Liver (tissue), 9 donors: ENCODE measurements around the gene PCDH1. TPM values are rescaled to one million over a fixed set of nuclear protein-coding genes. Genes with fewer than 3 reads are reported as not detected.

ENCODE experiments used
- DNase-seq: peaks from one replicate; pipeline ENCODE4 v3.0.0-alpha.2; 2017; ENCODE audit warnings: low spot score
- H3K27ac ChIP-seq, 2 donors: one replicate each; pipeline ENCODE4 v1.7.0; 2013; ENCODE audit warnings: inconsistent platforms in 2 of 2, low read length in 2 of 2, control low read depth in 1 of 2, low read depth in 1 of 2, mild to moderate bottlenecking in 1 of 2
- H3K27me3 ChIP-seq, 4 donors: one replicate each; pipeline versions ENCODE4 v1.6.1 to v1.7.0; 2013; ENCODE audit warnings: low read length in 3 of 4, inconsistent platforms in 1 of 4, mild to moderate bottlenecking in 1 of 4, moderate library complexity in 1 of 4; ENCODE audit not compliant: control insufficient read depth in 4 of 4, insufficient read depth in 4 of 4
- H3K36me3 ChIP-seq, 4 donors: one replicate each; pipeline versions ENCODE4 v1.6.1 to v1.7.0; 2013; ENCODE audit warnings: low read length in 3 of 4, mild to moderate bottlenecking in 3 of 4, low read depth in 1 of 4, moderate library complexity in 1 of 4; ENCODE audit not compliant: control insufficient read depth in 4 of 4, insufficient read depth in 3 of 4
- H3K4me1 ChIP-seq, 4 donors: one replicate each; pipeline versions ENCODE4 v1.6.1 to v1.7.0; 2013; ENCODE audit warnings: low read length in 3 of 4, mild to moderate bottlenecking in 3 of 4, moderate library complexity in 1 of 4; ENCODE audit not compliant: control insufficient read depth in 4 of 4, insufficient read depth in 4 of 4
- H3K4me3 ChIP-seq, 3 donors: one replicate each; pipeline versions ENCODE4 v1.6.1 to v1.7.0; 2013; ENCODE audit warnings: low read length in 3 of 3, control low read depth in 1 of 3, low read depth in 1 of 3, mild to moderate bottlenecking in 1 of 3
- H3K9ac ChIP-seq, 2 donors: one replicate each; pipeline ENCODE4 v1.7.0; 2013; ENCODE audit warnings: low read length in 2 of 2, mild to moderate bottlenecking in 2 of 2, moderate library complexity in 2 of 2, control low read depth in 1 of 2, low read depth in 1 of 2
- H3K9me3 ChIP-seq, 4 donors: one replicate each; pipeline versions ENCODE4 v1.6.1 to v1.7.0; 2013; ENCODE audit warnings: low read length in 3 of 4; ENCODE audit not compliant: control insufficient read depth in 4 of 4
- ATF3 ChIP-seq: IDR thresholded peaks from 2 replicates; pipeline ENCODE4 v1.6.1; 2016; ENCODE audit warnings: antibody characterized with exemption
- CTCF ChIP-seq: fragments of 150-350 bp; IDR thresholded peaks from 2 replicates; pipeline ENCODE4 v1.5.1; 2017; ENCODE audit warnings: improper control_type of control experiment, low read depth, low read length; ENCODE audit not compliant: missing input control
- EGR1 ChIP-seq, 2 donors: IDR thresholded peaks; 2 replicates each; pipeline ENCODE4 v1.6.1; 2016 to 2018; ENCODE audit warnings: antibody characterized with exemption in 2 of 2, low read depth in 2 of 2
- FOXA1 ChIP-seq: IDR thresholded peaks from 2 replicates; pipeline ENCODE4 v1.6.1; 2016; ENCODE audit warnings: antibody characterized with exemption
- FOXA2 ChIP-seq: IDR thresholded peaks from 2 replicates; pipeline ENCODE4 v1.6.1; 2016; ENCODE audit warnings: antibody characterized with exemption
- GABPA ChIP-seq, 2 donors: IDR thresholded peaks in 1 of 2; conservative IDR thresholded peaks in 1 of 2; 2 replicates each; pipeline ENCODE4 v1.6.1; 2016; ENCODE audit warnings: antibody characterized with exemption in 2 of 2, mild to moderate bottlenecking in 1 of 2, moderate library complexity in 1 of 2
- HNF4A ChIP-seq, 2 donors: conservative IDR thresholded peaks; 2 replicates each; pipeline ENCODE4 v1.6.1; 2016; ENCODE audit warnings: antibody characterized with exemption in 2 of 2, mild to moderate bottlenecking in 2 of 2
- JUND ChIP-seq, 2 donors: IDR thresholded peaks; 2 replicates each; pipeline ENCODE4 v1.6.1; 2016; ENCODE audit warnings: antibody characterized with exemption in 2 of 2
- MAX ChIP-seq: IDR thresholded peaks from 2 replicates; pipeline ENCODE4 v1.6.1; 2016; ENCODE audit warnings: antibody characterized with exemption
- RAD21 ChIP-seq, 2 donors: IDR thresholded peaks; 2 replicates each; pipeline ENCODE4 v1.6.1; 2016; ENCODE audit warnings: antibody characterized with exemption in 2 of 2, mild to moderate bottlenecking in 2 of 2
- REST ChIP-seq: IDR thresholded peaks from 2 replicates; pipeline ENCODE4 v1.6.1; 2016; ENCODE audit warnings: antibody characterized with exemption, mild to moderate bottlenecking
- SP1 ChIP-seq: IDR thresholded peaks from 2 replicates; pipeline ENCODE4 v1.6.1; 2018; ENCODE audit warnings: antibody characterized with exemption, mild to moderate bottlenecking
- TAF1 ChIP-seq: conservative IDR thresholded peaks from 2 replicates; pipeline ENCODE4 v1.6.1; 2016; ENCODE audit warnings: antibody characterized with exemption, mild to moderate bottlenecking
- YY1 ChIP-seq: IDR thresholded peaks from 2 replicates; pipeline ENCODE4 v1.6.1; 2016; ENCODE audit warnings: antibody characterized with exemption, mild to moderate bottlenecking
- WGBS: extraction: QIAGEN DNeasy Blood & Tissue Kit; methylation state at CpG from one replicate; pipeline ENCODE4 v1.1.7; 2013; 5-methylcytosine and 5-hydroxymethylcytosine counted together
- polyA plus RNA-seq, 2 donors: library from polyadenylated mRNA; stranded (reverse) in 1 of 2; unstranded in 1 of 2; fragments of 200-250 nt in 1 of 2; fragments of >200 nt in 1 of 2; fragmentation: Nextera tagmentation in 1 of 2; extraction: Ambion mirVana in 1 of 2; gene quantifications; one replicate each; pipeline versions ENCODE4 v1.2.1 to v1.2.3, GENCODE V29; 2013 to 2015
- total RNA-seq, 2 donors: library from RNA; depleted of rRNA; stranded (reverse); fragments of >200 nt; gene quantifications; one replicate each; pipeline ENCODE4 v1.2.3, GENCODE V29; 2014
- donor health status: healthy.
- donor health status: healthy.
- donor health status: healthy.
- donor health status: healthy.
- donor health status: healthy.

The PCDH1 gene
- total and polyA plus RNA-seq, 4 donors: 9.3 to 52.8 (median 15.0) TPM

GRCh38 chr5:141840826-141841360 is 37.3 kb downstream of the PCDH1 start:
- H3K27me3 ChIP-seq: no peaks in the 10 kb centered on the region
- H3K9ac ChIP-seq: no peak overlapping the region
- DNase-seq: no peak
- peak overlapping the region in 1 of 2 donors; percentile 6 for H3K27ac ChIP-seq
- TF ChIP-seq SP1 (no peak), GABPA (IDR thresholded peaks at IDR 0.05 in 1 of 2, conservative IDR thresholded peaks at IDR 0.05 in 1 of 2) (no peak), RAD21 (IDR thresholded peaks at IDR 0.05) (no peak), YY1 (no peak), TAF1 (no peak), MAX (no peak), ATF3 (no peak), HNF4A (conservative IDR thresholded peaks at IDR 0.05) (no peak), EGR1 (IDR thresholded peaks at IDR 0.05; ENCODE audit: low read depth in 2 of 2) (no peak), JUND (IDR thresholded peaks at IDR 0.05) (no peak), FOXA1 (no peak), FOXA2 (no peak)
- 65% methylated on average over 6 of the region's 6 CpGs for WGBS
- H3K4me3 ChIP-seq: no peak overlapping the region
- no peaks in the 10 kb centered on the region for H3K9me3 ChIP-seq
- peaks cover 20 to 50% (median 41%) of the 10 kb centered on the region in 4 donors for H3K4me1 ChIP-seq
- no peaks in the 10 kb centered on the region for H3K36me3 ChIP-seq

- H3K27ac ChIP-seq: no peak overlapping the region
- TF ChIP-seq TAF1 (no peak), FOXA1 (no peak), ATF3 (no peak), REST (no peak), YY1 (no peak), MAX (no peak), CTCF (no peak), GABPA (IDR thresholded peaks at IDR 0.05 in 1 of 2, conservative IDR thresholded peaks at IDR 0.05 in 1 of 2) (no peak)
- WGBS: 84% methylated on average over 3 of the region's 3 CpGs
- H3K36me3 ChIP-seq: no peaks in the 10 kb centered on the region
- H3K9me3 ChIP-seq: no peaks in the 10 kb centered on the region
- DNase-seq: no peak
- no peak overlapping the region for H3K4me3 ChIP-seq
- no peak overlapping the region for H3K9ac ChIP-seq
- H3K4me1 ChIP-seq: peaks cover 20 to 50% (median 41%) of the 10 kb centered on the region in 4 donors
- H3K27me3 ChIP-seq: no peaks in the 10 kb centered on the region
These were observed 37.9 kb downstream of the PCDH1 start for GRCh38 chr5:141840280-141840812.
